Measurements from ENCODE around the gene PARD3B. TPM values are rescaled to one million over a fixed set of nuclear protein-coding genes. Genes with fewer than 3 reads are reported as not detected.

Gene PARD3B
- total and polyA plus RNA-seq, 2 of the 4 experiments (the other 2 are of a cell fraction), result 3.3 to 15.6 TPM

DNA sequence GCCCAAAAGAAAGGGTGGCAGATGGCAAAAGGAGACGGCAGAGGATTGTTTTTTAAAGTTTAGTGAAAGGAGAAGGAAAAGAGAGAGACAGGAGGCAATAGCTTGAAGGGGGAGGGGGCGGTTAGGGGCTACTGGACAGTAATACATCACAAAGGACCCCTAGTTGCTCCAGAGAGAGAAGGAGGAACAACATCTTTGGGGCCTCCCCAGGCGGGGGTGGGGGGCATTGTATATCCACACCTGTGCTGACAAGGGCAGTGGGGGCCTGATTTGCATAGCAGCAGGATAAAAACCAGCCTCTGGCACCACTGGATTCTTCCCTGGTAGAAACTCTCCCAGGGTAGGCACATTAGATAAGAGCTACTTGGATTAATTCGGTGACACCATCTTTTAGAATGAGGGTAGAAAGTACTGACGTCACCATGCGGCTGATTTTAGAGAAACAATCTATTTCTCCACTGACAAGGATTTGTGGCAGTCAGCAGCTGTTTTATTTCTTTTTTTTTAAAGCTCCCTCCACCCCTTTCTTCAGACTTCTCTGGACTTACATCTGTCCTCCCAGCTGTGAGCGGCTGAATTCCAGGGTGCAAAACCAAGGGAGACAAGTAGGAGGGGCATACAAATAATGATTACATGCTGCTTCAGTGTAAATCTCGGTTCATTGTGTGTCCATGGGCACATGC lies 937.3 kb downstream of the PARD3B start:
- TF ChIP-seq CHD1 (IDR thresholded peaks at IDR 0.05; ENCODE audit: low read depth, low read length) (no peak), CEBPB (IDR thresholded peaks at IDR 0.05; ENCODE audit: low read depth, low read length) (no peak), POLR2A (IDR thresholded peaks at IDR 0.05; ENCODE audit: low read depth, low read length) (no peak), MAZ (IDR thresholded peaks at IDR 0.05; ENCODE audit: borderline replicate concordance, low read depth, low read length) (no peak), FOS (IDR thresholded peaks at IDR 0.05; ENCODE audit: low read depth, low read length) (no peak), RCOR1 (IDR thresholded peaks at IDR 0.05; ENCODE audit: insufficient replicate concordance, low read length) (no peak), RFX5 (IDR thresholded peaks at IDR 0.05; ENCODE audit: low read depth, low read length) (no peak), SMC3 (IDR thresholded peaks at IDR 0.05; ENCODE audit: low read depth, low read length) (no peak)
- TF ChIP-seq, protein P1, sequence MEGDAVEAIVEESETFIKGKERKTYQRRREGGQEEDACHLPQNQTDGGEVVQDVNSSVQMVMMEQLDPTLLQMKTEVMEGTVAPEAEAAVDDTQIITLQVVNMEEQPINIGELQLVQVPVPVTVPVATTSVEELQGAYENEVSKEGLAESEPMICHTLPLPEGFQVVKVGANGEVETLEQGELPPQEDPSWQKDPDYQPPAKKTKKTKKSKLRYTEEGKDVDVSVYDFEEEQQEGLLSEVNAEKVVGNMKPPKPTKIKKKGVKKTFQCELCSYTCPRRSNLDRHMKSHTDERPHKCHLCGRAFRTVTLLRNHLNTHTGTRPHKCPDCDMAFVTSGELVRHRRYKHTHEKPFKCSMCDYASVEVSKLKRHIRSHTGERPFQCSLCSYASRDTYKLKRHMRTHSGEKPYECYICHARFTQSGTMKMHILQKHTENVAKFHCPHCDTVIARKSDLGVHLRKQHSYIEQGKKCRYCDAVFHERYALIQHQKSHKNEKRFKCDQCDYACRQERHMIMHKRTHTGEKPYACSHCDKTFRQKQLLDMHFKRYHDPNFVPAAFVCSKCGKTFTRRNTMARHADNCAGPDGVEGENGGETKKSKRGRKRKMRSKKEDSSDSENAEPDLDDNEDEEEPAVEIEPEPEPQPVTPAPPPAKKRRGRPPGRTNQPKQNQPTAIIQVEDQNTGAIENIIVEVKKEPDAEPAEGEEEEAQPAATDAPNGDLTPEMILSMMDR (conservative IDR thresholded peaks at IDR 0.05; ENCODE audit: low read depth, low read length), result no peak
- Histone ChIP-seq H3K56ac (ENCODE audit: extremely low read depth, insufficient read depth, low read length) (no peak overlapping the region), H4K20me1 (ENCODE audit: insufficient read depth, low read length) (no peaks in the 10 kb centered on the region), H3K79me1 (ENCODE audit: low read depth in 1 of 2, low read length in 2 of 2) (0 out of 4 replicates have a peak, but pooled peaks cover 0 to 4% of the 10 kb centered on the region in 2 experiments), H3K14ac (replicated peaks; ENCODE audit: low read depth, low read length) (no peak overlapping the region), H3K9me1 (ENCODE audit: insufficient read depth, low read length) (no peaks in the 10 kb centered on the region; the same call in 1 of the 2 replicates), H4K5ac (ENCODE audit: low read depth, low read length) (no peak overlapping the region), H3K18ac (ENCODE audit: low read depth, low read length) (no peak overlapping the region; the same call in 1 of the 2 replicates), H3K27ac (ENCODE audit: insufficient read depth, low read length) (no peak overlapping the region; the same call in 1 of the 2 replicates), H4K91ac (ENCODE audit: insufficient read depth, low read depth, low read length) (no peak overlapping the region), H3K23ac (ENCODE audit: low read depth, low read length) (no peak overlapping the region), H3K4ac (ENCODE audit: low read depth, low read length) (no peak overlapping the region), H2BK120ac (ENCODE audit: low read depth, low read length) (no peak overlapping the region), H3K9ac (ENCODE audit: low read depth, low read length) (no peak overlapping the region), H3K27me3 (ENCODE audit: control insufficient read depth, insufficient read depth, low read length) (no peaks in the 10 kb centered on the region), H2BK5ac (ENCODE audit: low read depth, low read length, poor library complexity, severe bottlenecking) (no peak overlapping the region), H4K8ac (ENCODE audit: low read depth in 2 of 2, low read length in 2 of 2) (no peak overlapping the region), H3K9me3 (ENCODE audit: control insufficient read depth, insufficient read depth, low read length) (no peaks in the 10 kb centered on the region), H3K4me3 (ENCODE audit: insufficient read depth, low read depth, low read length) (no peak overlapping the region), H3K4me1 (ENCODE audit: control insufficient read depth, insufficient read depth, low read length) (peaks cover 5% of the 10 kb centered on the region), H2BK15ac (ENCODE audit: low read depth, low read length) (no peak overlapping the region), H2BK20ac (ENCODE audit: low read depth, low read length) (no peak overlapping the region), H2AFZ (replicated peaks; ENCODE audit: low read length, poor library complexity) (no peak overlapping the region), H3K36me3 (ENCODE audit: control insufficient read depth, insufficient read depth, low read length) (no peaks in the 10 kb centered on the region), H2AK9ac (replicated peaks; ENCODE audit: low read depth, low read length, poor library complexity) (no peak overlapping the region), H2AK5ac (ENCODE audit: low read depth, low read length) (no peak overlapping the region), H3K4me2 (ENCODE audit: low read depth, low read length) (no peak overlapping the region)
- 40% methylated on average over 1 of the region's 8 CpGs; no CpG with 5 or more reads in 1 of the 2 experiments for WGBS, 2 experiments (ENCODE audit: extremely low coverage in 2 of 2, insufficient read length in 1 of 2)
- ATAC-seq (ENCODE audit: low read depth) (no peak), DNase-seq (peak; percentile 36)
- POLR2A ChIA-PET (ENCODE audit: unreplicated experiment), result no interaction called here
- intact Hi-C loops (cut with micrococcal nuclease) (no loop called here), dilution Hi-C loops (cut with HindIII; ENCODE audit: low sequenced_read_pairs, unreplicated experiment) (no loop called here), in situ Hi-C loops (cut with MboI; ENCODE audit: low sequenced_read_pairs) (no loop called here)
- CTCF ChIA-PET, result interaction anchor here (0.6 to 0.7 kb wide), 2 partner anchors 14 to 24 kb away, joined by 3 read pairs; no protein-coding TSS in a partner anchor
- BruUV-seq (replicated peaks), result no TSS peak
